ENCODE data around the gene PDP2.

PDP2 gene

DNA sequence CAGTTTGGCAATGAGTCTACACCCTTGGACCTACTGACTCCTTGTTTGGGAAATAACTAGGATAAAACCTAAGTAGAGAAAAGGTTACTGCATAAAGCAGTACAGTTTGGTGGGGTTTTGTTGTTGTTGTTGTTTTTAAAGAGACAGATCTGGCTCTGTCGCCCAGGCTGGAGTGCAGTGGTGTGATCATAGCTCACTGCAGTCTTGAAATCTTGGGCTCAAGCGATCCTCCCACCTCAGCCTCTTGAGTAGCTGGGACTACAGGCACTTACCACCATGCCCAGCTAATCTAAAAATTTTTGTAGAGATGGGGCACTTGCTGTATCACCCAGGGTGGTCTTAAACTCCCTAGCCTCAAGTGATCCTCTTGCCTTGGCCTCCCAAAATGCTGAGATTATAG, 1.2 kb downstream of the PDP2 start:
- DNase-seq (ENCODE audit: low read depth), result no peak
- in situ Hi-C loops (cut with HindIII; ENCODE audit: low sequenced_read_pairs), result no loop called here
- peak overlapping the region; percentile 85 for H3K4me3 ChIP-seq (ENCODE audit: low read depth, low read length)
- TF ChIP-seq, protein P1, sequence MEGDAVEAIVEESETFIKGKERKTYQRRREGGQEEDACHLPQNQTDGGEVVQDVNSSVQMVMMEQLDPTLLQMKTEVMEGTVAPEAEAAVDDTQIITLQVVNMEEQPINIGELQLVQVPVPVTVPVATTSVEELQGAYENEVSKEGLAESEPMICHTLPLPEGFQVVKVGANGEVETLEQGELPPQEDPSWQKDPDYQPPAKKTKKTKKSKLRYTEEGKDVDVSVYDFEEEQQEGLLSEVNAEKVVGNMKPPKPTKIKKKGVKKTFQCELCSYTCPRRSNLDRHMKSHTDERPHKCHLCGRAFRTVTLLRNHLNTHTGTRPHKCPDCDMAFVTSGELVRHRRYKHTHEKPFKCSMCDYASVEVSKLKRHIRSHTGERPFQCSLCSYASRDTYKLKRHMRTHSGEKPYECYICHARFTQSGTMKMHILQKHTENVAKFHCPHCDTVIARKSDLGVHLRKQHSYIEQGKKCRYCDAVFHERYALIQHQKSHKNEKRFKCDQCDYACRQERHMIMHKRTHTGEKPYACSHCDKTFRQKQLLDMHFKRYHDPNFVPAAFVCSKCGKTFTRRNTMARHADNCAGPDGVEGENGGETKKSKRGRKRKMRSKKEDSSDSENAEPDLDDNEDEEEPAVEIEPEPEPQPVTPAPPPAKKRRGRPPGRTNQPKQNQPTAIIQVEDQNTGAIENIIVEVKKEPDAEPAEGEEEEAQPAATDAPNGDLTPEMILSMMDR (IDR thresholded peaks at IDR 0.05; ENCODE audit: low read depth, low read length, missing control alignments), result no peak

GRCh38 chr16:66881964-66882508, 1.7 kb downstream of the PDP2 start:
- TF ChIP-seq, protein P1 (IDR thresholded peaks at IDR 0.05; ENCODE audit: low read depth, low read length, missing control alignments), result no peak
- in situ Hi-C loops (cut with HindIII; ENCODE audit: low sequenced_read_pairs), result no loop called here
- DNase-seq (ENCODE audit: low read depth), result no peak
- H3K4me3 ChIP-seq (ENCODE audit: low read depth, low read length), result no peak overlapping the region

DNA sequence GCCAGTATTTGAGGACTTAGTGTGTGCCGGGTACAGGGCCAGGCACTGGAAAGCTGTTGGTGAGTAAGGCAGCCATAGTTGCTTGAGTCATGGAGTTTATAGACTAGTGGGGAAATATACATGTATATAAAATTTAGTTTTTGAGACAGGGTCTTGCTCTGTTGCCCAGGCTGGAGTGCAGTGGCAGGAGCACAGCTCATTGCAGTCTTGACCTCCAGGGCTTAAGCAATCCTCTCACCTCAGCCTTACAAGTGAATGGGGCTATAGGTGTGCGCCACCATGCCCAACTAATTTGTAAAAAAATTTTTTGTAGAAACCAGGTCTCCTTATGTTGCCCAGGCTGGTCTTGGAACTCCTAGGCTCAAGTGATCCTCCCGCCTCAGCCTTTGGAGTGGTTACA, 2.4 kb downstream of the PDP2 start:
- in situ Hi-C loops (cut with HindIII; ENCODE audit: low sequenced_read_pairs), result no loop called here
- TF ChIP-seq, protein P1 (IDR thresholded peaks at IDR 0.05; ENCODE audit: low read depth, low read length, missing control alignments), result no peak
- no peak overlapping the region for H3K4me3 ChIP-seq (ENCODE audit: low read depth, low read length)
- no peak for DNase-seq (ENCODE audit: low read depth)

- in situ Hi-C loops (cut with HindIII; ENCODE audit: low sequenced_read_pairs), result no loop called here
- H3K4me3 ChIP-seq (ENCODE audit: low read depth, low read length), result no peak overlapping the region
- TF ChIP-seq, protein P1 (IDR thresholded peaks at IDR 0.05; ENCODE audit: low read depth, low read length, missing control alignments), result no peak
- no peak for DNase-seq (ENCODE audit: low read depth)
Observed at GRCh38 chr16:66885491-66885890, 5.2 kb downstream of the PDP2 start.

DNA sequence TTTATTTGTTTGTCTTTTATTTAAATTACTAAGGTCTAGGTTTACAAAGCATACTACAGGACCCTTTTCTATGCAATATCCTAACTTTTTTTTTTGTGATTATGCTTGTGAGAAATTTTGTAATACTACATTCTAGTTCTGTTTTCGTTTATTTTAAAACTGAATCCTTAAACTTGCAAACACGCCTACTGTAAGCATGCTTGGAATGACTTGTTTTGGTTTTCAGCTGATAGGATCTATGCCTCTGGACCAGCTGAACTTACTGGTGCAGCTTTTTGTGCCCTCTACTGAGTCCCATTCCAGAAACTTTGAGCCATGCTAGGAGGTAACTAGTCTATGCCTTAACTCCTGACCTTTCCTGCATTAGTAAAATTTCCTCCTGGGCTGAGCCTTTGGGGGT, 6.0 kb downstream of the PDP2 start:
- in situ Hi-C loops (cut with HindIII; ENCODE audit: low sequenced_read_pairs), result no loop called here
- no peak overlapping the region for H3K4me3 ChIP-seq (ENCODE audit: low read depth, low read length)
- TF ChIP-seq, protein P1 (IDR thresholded peaks at IDR 0.05; ENCODE audit: low read depth, low read length, missing control alignments), result no peak
- no peak for DNase-seq (ENCODE audit: low read depth)

- in situ Hi-C loops (cut with HindIII; ENCODE audit: low sequenced_read_pairs), result no loop called here
- H3K4me3 ChIP-seq (ENCODE audit: low read depth, low read length), result no peak overlapping the region
- TF ChIP-seq, protein P1 (IDR thresholded peaks at IDR 0.05; ENCODE audit: low read depth, low read length, missing control alignments), result no peak
- peak; percentile 59 for DNase-seq (ENCODE audit: low read depth)
Observed at GRCh38 chr16:66886914-66887313, 6.6 kb downstream of the PDP2 start.
